Type B pancreatic cell (in vitro differentiated cells): ENCODE results near the gene ELL. TPM values are rescaled to one million over a fixed set of nuclear protein-coding genes. Genes with fewer than 3 reads are reported as not detected.

ENCODE experiments used
- DNase-seq: peaks from one replicate; pipeline ENCODE4 v3.0.0; 2021; ENCODE audit warnings: mixed read lengths; ENCODE audit not compliant: unreplicated experiment; ENCODE audit errors: extremely low spot score
- H3K27ac Mint-ChIP-seq: 2 replicates; pipeline ENCODE4 v1.8.0; 2021; ENCODE audit warnings: mild to moderate bottlenecking, mixed read lengths
- H3K27me3 Mint-ChIP-seq: 2 replicates; pipeline ENCODE4 v1.8.0; 2021; ENCODE audit warnings: mixed read lengths
- H3K36me3 Mint-ChIP-seq: 2 replicates; pipeline ENCODE4 v1.8.0; 2021; ENCODE audit warnings: mixed read lengths
- H3K4me1 Mint-ChIP-seq: one replicate; pipeline ENCODE4 v1.8.0; 2021; ENCODE audit warnings: mixed read lengths; ENCODE audit not compliant: unreplicated experiment
- H3K4me3 Mint-ChIP-seq: 2 replicates; pipeline ENCODE4 v1.8.0; 2021; ENCODE audit warnings: mild to moderate bottlenecking, mixed read lengths
- H3K9me3 Mint-ChIP-seq: 2 replicates; pipeline ENCODE4 v1.8.0; 2021; ENCODE audit warnings: mixed read lengths
- CTCF ChIP-seq: fragments of 200-600 bp; sonication (generic); conservative IDR thresholded peaks from 2 replicates; pipeline ENCODE4 v1.5.0; 2021; ENCODE audit warnings: antibody characterized with exemption, mild to moderate bottlenecking
- total RNA-seq: library from RNA; stranded (reverse); gene quantifications from 2 replicates; pipeline ENCODE4 v1.2.1, GENCODE V29; 2021; ENCODE audit warnings: low replicate concordance

ELL gene
- total RNA-seq, 1 donor from 2014 or later = 13.6 TPM

DNA sequence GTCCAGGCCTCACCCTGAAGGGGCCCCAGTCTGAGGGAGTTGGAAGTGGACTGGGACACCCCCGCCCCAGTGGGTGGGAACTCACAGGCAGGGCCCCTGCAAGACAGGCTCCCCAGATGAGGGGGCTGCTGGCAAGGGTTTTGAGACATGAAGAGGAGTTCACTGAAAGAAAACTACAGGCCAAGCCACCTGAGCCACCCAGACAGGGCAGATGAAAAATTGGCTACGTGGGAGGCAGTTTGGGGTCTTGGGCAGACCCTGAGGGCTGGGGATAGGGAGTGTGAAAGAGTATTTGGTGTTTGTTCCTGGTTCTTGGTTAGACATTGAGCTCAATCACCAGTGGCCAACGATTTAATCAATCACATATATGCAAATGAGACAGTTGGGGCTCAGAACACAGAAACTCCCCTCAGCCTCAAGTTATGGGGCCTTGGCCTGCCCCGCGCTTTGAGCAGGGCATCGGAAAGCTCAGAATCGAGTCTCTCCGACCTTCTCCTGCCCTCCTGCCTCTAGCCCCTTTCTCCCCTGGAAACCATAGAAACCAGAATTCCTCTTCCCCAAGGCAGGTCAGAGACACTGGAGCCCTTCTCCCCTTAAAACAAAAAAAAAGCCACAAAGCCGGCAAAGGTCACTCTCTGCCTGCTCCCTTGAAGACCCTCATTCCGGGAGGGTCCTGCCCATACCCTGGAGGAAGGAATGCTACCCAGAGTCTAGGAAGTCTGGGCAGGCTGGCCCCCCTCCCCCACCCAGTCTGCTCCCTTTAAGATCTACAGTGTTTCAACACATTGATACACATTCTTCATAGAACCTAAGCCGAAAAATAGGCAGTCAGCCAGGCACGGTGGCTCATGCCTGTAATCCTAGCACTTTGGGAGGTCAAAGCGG, 82.6 kb downstream of the ELL start:
- Mint-ChIP-seq H3K27me3 (no peaks in the 10 kb centered on the region), H3K27ac (peak overlapping the region; percentile 94), H3K9me3 (no peaks in the 10 kb centered on the region), H3K36me3 (peaks cover 5% of the 10 kb centered on the region), H3K4me3 (peak overlapping the region; percentile 77), H3K4me1 (peaks cover 23% of the 10 kb centered on the region)
- no peak for DNase-seq
- peak; percentile 70 for TF ChIP-seq CTCF

DNA sequence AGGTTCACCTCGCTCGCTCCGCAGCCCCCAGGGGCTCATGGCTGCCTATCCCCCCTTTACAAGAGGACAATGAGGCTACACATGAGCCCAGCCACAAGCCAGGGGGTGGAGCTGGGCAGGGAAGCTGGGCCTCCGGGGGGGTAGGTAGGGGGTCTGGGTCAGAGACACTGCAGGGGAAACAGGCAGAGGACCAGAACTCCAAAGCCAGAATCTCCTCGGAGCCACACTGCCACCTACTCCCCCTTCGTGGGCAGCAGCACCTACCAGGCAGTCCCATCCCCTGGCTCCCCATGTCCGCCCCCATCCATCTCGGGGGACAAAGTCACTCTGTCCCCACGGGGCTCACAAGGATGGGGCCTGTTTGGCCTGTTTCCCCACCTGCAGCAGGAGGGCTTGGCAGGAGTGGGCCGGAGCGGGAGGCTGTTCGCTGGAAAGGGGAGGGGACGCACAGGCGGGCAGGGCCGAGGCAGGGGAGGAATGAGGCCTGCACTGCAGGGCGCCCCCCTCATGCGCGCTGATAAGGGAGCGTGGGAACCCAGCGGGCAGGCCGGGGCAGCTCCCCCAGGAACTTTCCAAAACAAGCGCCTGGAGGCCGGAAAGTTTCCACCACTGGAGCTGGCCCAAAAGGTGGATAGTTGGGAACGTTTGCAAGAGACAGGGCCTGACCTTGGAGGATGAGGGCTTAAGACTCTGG, 83.4 kb downstream of the ELL start:
- peak overlapping the region; percentile 94 for H3K27ac Mint-ChIP-seq
- H3K27me3 Mint-ChIP-seq = no peaks in the 10 kb centered on the region
- peaks cover 24% of the 10 kb centered on the region for H3K4me1 Mint-ChIP-seq
- H3K9me3 Mint-ChIP-seq = no peaks in the 10 kb centered on the region
- H3K36me3 Mint-ChIP-seq = peaks cover 5% of the 10 kb centered on the region
- no peak for TF ChIP-seq CTCF
- DNase-seq = no peak
- peak overlapping the region; percentile 77 for H3K4me3 Mint-ChIP-seq

- H3K27me3 Mint-ChIP-seq = no peaks in the 10 kb centered on the region
- DNase-seq = no peak
- H3K4me1 Mint-ChIP-seq = peaks cover 23% of the 10 kb centered on the region
- H3K36me3 Mint-ChIP-seq = peaks cover 4% of the 10 kb centered on the region
- no peaks in the 10 kb centered on the region for H3K9me3 Mint-ChIP-seq
- no peak for TF ChIP-seq CTCF
- H3K27ac Mint-ChIP-seq = peak within 1 kb of the TSS; percentile 94
- peak within 1 kb of the TSS; percentile 83 for H3K4me3 Mint-ChIP-seq
These were observed 84.2 kb downstream of the ELL start, which contains the start of gene ISYNA1 for GRCh38 chr19:18437491-18438330. TSS of gene ISYNA1 (minus strand) at chr19:18438133. CDS start at chr19:18437979, 154 bp downstream.

DNA sequence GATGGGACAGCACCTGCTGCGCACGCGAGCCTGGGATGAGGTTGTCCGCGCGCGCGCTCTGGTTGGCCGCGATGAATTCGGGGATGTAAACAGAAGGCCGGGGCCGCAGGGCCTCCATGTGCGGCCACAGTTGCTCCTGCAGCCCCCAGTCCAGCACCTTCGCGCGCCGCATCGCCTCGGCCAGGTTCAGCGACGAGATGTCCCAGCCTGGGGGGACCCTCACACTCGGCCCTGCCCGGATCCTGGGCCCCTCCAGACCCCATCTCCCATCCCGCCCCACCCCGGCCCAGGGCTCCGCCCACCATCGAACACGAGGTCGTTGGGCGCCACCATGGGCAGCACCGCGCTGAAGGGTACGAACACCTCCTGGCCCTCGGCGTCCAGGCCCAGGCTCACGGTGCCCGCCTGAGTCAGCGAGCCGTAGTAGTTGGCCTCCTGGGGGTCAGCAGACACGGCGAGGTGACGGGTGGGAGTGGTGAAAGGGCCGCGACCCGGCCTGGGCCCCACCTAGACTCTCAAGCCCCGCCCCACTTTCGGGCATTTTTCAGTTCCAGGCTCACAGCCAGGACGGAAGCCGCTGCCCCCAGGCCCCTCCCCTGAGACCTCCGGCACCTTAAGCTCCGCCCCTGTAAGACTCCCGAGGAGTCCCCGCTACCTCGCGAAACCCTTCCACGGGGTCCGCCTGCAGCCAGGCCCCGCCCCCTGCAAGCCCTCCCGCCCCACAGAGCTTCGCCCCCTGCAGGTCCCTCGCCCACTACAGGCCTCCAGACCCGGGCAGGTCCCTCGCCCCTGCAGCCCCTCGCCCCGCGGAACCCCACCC, 85.0 kb downstream of the ELL start:
- Mint-ChIP-seq H3K36me3 (no peaks in the 10 kb centered on the region), H3K4me1 (peaks cover 19% of the 10 kb centered on the region), H3K4me3 (peak overlapping the region; percentile 84), H3K27ac (peak overlapping the region; percentile 85), H3K9me3 (no peaks in the 10 kb centered on the region), H3K27me3 (no peaks in the 10 kb centered on the region)
- DNase-seq = peak; percentile 86
- TF ChIP-seq CTCF = peak; percentile 49
